Measurements from ENCODE around the gene SLC16A10. TPM values are rescaled to one million over a fixed set of nuclear protein-coding genes. Genes with fewer than 3 reads are reported as not detected.

SLC16A10 gene
- polyA plus RNA-seq, 1 experiment, result not detected

GRCh38 chr6:111147440-111147839 is 60.1 kb downstream of the SLC16A10 start:
- H3K4me3 ChIP-seq (ENCODE audit: low read depth, low read length), result no peak overlapping the region
- POLR2A ChIA-PET, result no interaction called here
- no peak for TF ChIP-seq CTCF (IDR thresholded peaks at IDR 0.05; ENCODE audit: insufficient read depth, low read depth, low read length)
- DNase-seq (ENCODE audit: low read depth), result no peak
- H3K27me3 ChIP-seq (ENCODE audit: control insufficient read depth, insufficient read depth, low read length), result peaks cover 5% of the 10 kb centered on the region; the same call in 1 of the 2 replicates
- CTCF ChIA-PET, result no interaction called here
- no peaks in the 10 kb centered on the region for H3K36me3 ChIP-seq (ENCODE audit: control insufficient read depth, insufficient read depth, low read length)

DNA sequence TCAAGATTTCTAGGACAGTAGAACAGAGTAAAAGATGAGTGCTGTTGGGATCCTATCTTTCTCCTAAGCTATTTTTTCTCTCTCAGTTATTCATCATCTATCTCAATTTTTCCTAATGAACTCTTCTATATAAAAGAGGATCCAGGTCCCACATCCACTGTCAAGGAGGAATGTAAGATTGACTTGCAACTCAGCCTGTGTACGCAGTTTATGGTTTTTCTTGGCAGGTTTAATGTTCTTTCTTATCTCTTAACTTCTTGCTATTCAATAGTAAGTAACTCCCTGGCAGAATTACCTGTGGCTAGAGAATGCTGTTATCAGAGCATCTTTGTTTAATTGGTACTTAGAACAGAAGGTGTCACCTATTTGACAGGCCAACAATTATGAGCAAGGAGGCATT is 60.8 kb downstream of the SLC16A10 start:
- CTCF ChIA-PET, result no interaction called here
- no peak for TF ChIP-seq CTCF (IDR thresholded peaks at IDR 0.05; ENCODE audit: insufficient read depth, low read depth, low read length)
- POLR2A ChIA-PET, result no interaction called here
- Histone ChIP-seq H3K27me3 (ENCODE audit: control insufficient read depth, insufficient read depth, low read length) (peaks cover 7% of the 10 kb centered on the region; the same call in 1 of the 2 replicates), H3K36me3 (ENCODE audit: control insufficient read depth, insufficient read depth, low read length) (no peaks in the 10 kb centered on the region), H3K4me3 (ENCODE audit: low read depth, low read length) (no peak overlapping the region)
- no peak for DNase-seq (ENCODE audit: low read depth)

GRCh38 chr6:111150577-111150976 is 63.3 kb downstream of the SLC16A10 start:
- H3K4me3 ChIP-seq (ENCODE audit: low read depth, low read length), result no peak overlapping the region
- ChIA-PET POLR2A (no interaction called here), CTCF (no interaction called here)
- no peaks in the 10 kb centered on the region for H3K36me3 ChIP-seq (ENCODE audit: control insufficient read depth, insufficient read depth, low read length)
- no peak for TF ChIP-seq CTCF (IDR thresholded peaks at IDR 0.05; ENCODE audit: insufficient read depth, low read depth, low read length)
- DNase-seq (ENCODE audit: low read depth), result no peak
- peaks cover 8% of the 10 kb centered on the region for H3K27me3 ChIP-seq (ENCODE audit: control insufficient read depth, insufficient read depth, low read length)

GRCh38 chr6:111154981-111155380 is 67.7 kb downstream of the SLC16A10 start:
- CTCF ChIA-PET, result no interaction called here

GRCh38 chr6:111157412-111157811 is 70.1 kb downstream of the SLC16A10 start:
- TF ChIP-seq CTCF (IDR thresholded peaks at IDR 0.05; ENCODE audit: insufficient read depth, low read depth, low read length), result no peak
- no peak for DNase-seq (ENCODE audit: low read depth)
- ChIA-PET POLR2A (no interaction called here), CTCF (no interaction called here)
- peaks cover 4% of the 10 kb centered on the region for H3K27me3 ChIP-seq (ENCODE audit: control insufficient read depth, insufficient read depth, low read length)
- H3K36me3 ChIP-seq (ENCODE audit: control insufficient read depth, insufficient read depth, low read length), result no peaks in the 10 kb centered on the region
- H3K4me3 ChIP-seq (ENCODE audit: low read depth, low read length), result no peak overlapping the region

More at GRCh38 chr6:111154981-111155380, 67.7 kb downstream of the SLC16A10 start:
- no peak for DNase-seq (ENCODE audit: low read depth)
- peaks cover 5% of the 10 kb centered on the region for H3K27me3 ChIP-seq (ENCODE audit: control insufficient read depth, insufficient read depth, low read length)
- TF ChIP-seq CTCF (IDR thresholded peaks at IDR 0.05; ENCODE audit: insufficient read depth, low read depth, low read length), result no peak
- no peak overlapping the region for H3K4me3 ChIP-seq (ENCODE audit: low read depth, low read length)
- POLR2A ChIA-PET, result no interaction called here
- no peaks in the 10 kb centered on the region for H3K36me3 ChIP-seq (ENCODE audit: control insufficient read depth, insufficient read depth, low read length)

Measured in BJ (cell line).